Measurements from ENCODE around the gene RNF208.
"Not testable (repeated sequence)": the region's sequence is repeated elsewhere in the genome, so short reads cannot be mapped to it uniquely, and the experiment has no call there.

Gene RNF208

GRCh38 chr9:137240318-137240840, 18.3 kb upstream of the RNF208 start:
- DNase-seq (ENCODE audit: low read depth, low spot score), result no peak

GRCh38 chr9:137239541-137240200, 17.6 kb upstream of the RNF208 start:
- DNase-seq (ENCODE audit: low read depth, low spot score), result not testable (repeated sequence)

GRCh38 chr9:137237759-137238726, 16.0 kb upstream of the RNF208 start:
- no peak for DNase-seq (ENCODE audit: low read depth, low spot score)

- no peak for DNase-seq (ENCODE audit: low read depth, low spot score)
Measured at GRCh38 chr9:137236936-137237421, 14.9 kb upstream of the RNF208 start.

- peak; percentile 93 for DNase-seq (ENCODE audit: low read depth, low spot score)
Measured at GRCh38 chr9:137236238-137236935, 14.3 kb upstream of the RNF208 start.

- DNase-seq (ENCODE audit: low read depth, low spot score), result peak; percentile 39
Measured at GRCh38 chr9:137235424-137236237, 13.6 kb upstream of the RNF208 start.

GRCh38 chr9:137234758-137235423, 12.9 kb upstream of the RNF208 start:
- DNase-seq (ENCODE audit: low read depth, low spot score), result no peak

- no peak for DNase-seq (ENCODE audit: low read depth, low spot score)
Measured at GRCh38 chr9:137234055-137234697, 12.1 kb upstream of the RNF208 start.

- no peak for DNase-seq (ENCODE audit: low read depth, low spot score)
Measured at GRCh38 chr9:137233143-137233980, 11.3 kb upstream of the RNF208 start.

GRCh38 chr9:137232510-137232909, 10.5 kb upstream of the RNF208 start:
- no peak for DNase-seq (ENCODE audit: low read depth, low spot score)

- no peak for DNase-seq (ENCODE audit: low read depth, low spot score)
Measured at GRCh38 chr9:137232101-137232500, 10.1 kb upstream of the RNF208 start.

- no peak for DNase-seq (ENCODE audit: low read depth, low spot score)
Measured at GRCh38 chr9:137231372-137232039, 9.5 kb upstream of the RNF208 start.

- DNase-seq (ENCODE audit: low read depth, low spot score), result no peak
Measured at GRCh38 chr9:137230705-137231371, 8.8 kb upstream of the RNF208 start, which contains the start of gene SLC34A3. SLC34A3 (plus strand) TSS chr9:137230901; CDS start chr9:137231703, 802 bp downstream.

- no peak for DNase-seq (ENCODE audit: low read depth, low spot score)
Measured at GRCh38 chr9:137229903-137230704, 8.1 kb upstream of the RNF208 start.

GRCh38 chr9:137228968-137229896, 7.2 kb upstream of the RNF208 start:
- no peak for DNase-seq (ENCODE audit: low read depth, low spot score)

GRCh38 chr9:137228506-137228967, 6.5 kb upstream of the RNF208 start:
- DNase-seq (ENCODE audit: low read depth, low spot score), result no peak

All from ELF-1 (cell line).